Kidney (tissue), 14 donors: ENCODE data around the gene TSPAN14. TPM values are rescaled to one million over a fixed set of nuclear protein-coding genes. Genes with fewer than 3 reads are reported as not detected.
"Not testable (repeated sequence)": the region's sequence is repeated elsewhere in the genome, so short reads cannot be mapped to it uniquely, and the experiment has no call there.

Source experiments
- DNase-seq, 5 donors: peaks; one replicate each; pipeline ENCODE4 v3.0.0-alpha.2; 2013 to 2020
- FAIRE-seq: peaks from 2 replicates; lab custom pipeline; 2012; peaks lifted over from hg19 to GRCh38; lab: Jason Lieb, UNC
- H3K27ac ChIP-seq, 2 donors: one replicate each; pipeline ENCODE4 v1.7.0; 2013; ENCODE audit warnings: low read depth in 2 of 2, low read length in 2 of 2, inconsistent platforms in 1 of 2
- H3K27me3 ChIP-seq: one replicate; pipeline ENCODE4 v1.7.1; 2013; ENCODE audit warnings: low read length, inconsistent platforms; ENCODE audit not compliant: control insufficient read depth, insufficient read depth
- H3K36me3 ChIP-seq, 3 donors: one replicate each; pipeline versions ENCODE4 v1.7.0 to v1.7.1; 2013; ENCODE audit warnings: low read length in 3 of 3, control low read depth in 1 of 3, inconsistent platforms in 1 of 3; ENCODE audit not compliant: insufficient read depth in 3 of 3, control insufficient read depth in 2 of 3
- H3K4me1 ChIP-seq, 3 donors: one replicate each; pipeline versions ENCODE4 v1.7.0 to v1.7.1; 2013; ENCODE audit warnings: low read length in 3 of 3, inconsistent platforms in 1 of 3, low read depth in 1 of 3; ENCODE audit not compliant: control insufficient read depth in 2 of 3, insufficient read depth in 2 of 3
- H3K4me3 ChIP-seq, 3 donors: one replicate each; pipeline versions ENCODE4 v1.7.0 to v1.8.1; 2013; ENCODE audit warnings: low read length in 3 of 3, control low read depth in 1 of 3, inconsistent platforms in 1 of 3
- H3K9ac ChIP-seq, 3 donors: one replicate each; pipeline versions ENCODE4 v1.7.0 to v1.7.1; 2013; ENCODE audit warnings: low read length in 3 of 3, control low read depth in 1 of 3, inconsistent platforms in 1 of 3
- H3K9me3 ChIP-seq, 3 donors: one replicate each; pipeline versions ENCODE4 v1.7.0 to v1.7.1; 2013; ENCODE audit warnings: low read length in 3 of 3, control low read depth in 1 of 3, inconsistent platforms in 1 of 3; ENCODE audit not compliant: control insufficient read depth in 2 of 3, insufficient read depth in 1 of 3
- intact Hi-C: fragments of 100-400 bp; cut with DNase I; formaldehyde crosslinking; loops from one replicate; pipeline ENCODE4 v1.11.1; 2022
- polyA plus RNA-seq: library from polyadenylated mRNA; stranded (reverse); fragments of 350-450 nt; fragmentation: Illumina TruSeq; extraction: RNeasy Lipid Tissue Mini Kit (QIAGEN cat#74804); gene quantifications from one replicate; pipeline ENCODE4 v1.2.3, GENCODE V29; 2014; ENCODE audit warnings: low read depth, low replicate concordance; ENCODE audit not compliant: insufficient read depth
- total RNA-seq: library from RNA; stranded (reverse); fragmentation: NEBNext Ultra II Directional; extraction: Animal tissue kit (Norgen Biotek cat#: 25700); gene quantifications from one replicate; pipeline ENCODE4 v1.2.1, GENCODE V29; 2021
- TF ChIP-seq, protein P1 (sequence below): IDR thresholded peaks from 3 replicates; pipeline ENCODE4 v1.5.1; 2012; ENCODE audit warnings: mild to moderate bottlenecking, moderate library complexity, borderline replicate concordance; ENCODE audit not compliant: insufficient read depth; ENCODE audit errors: extremely low read depth
- donor health status: control.
- donor health status: control.
- donor health status: control.
- donor health status: control.
- donor health status: control.
- donor health status: DM: yes; HTN: yes; CAD: no.
- donor health status: Normal renal cell carcinoma (clear cell type).

TSPAN14 gene
- total and polyA plus RNA-seq, 2 donors from 2014 or later = 36.8 to 183 TPM

GRCh38 chr10:80542053-80542452 lies 87.9 kb downstream of the TSPAN14 start:
- H3K27me3 ChIP-seq = no peaks in the 10 kb centered on the region
- DNase-seq (no peak), FAIRE-seq (no peak)
- H3K9me3 ChIP-seq = no peaks in the 10 kb centered on the region
- intact Hi-C loops = no loop called here
- H3K4me3 ChIP-seq = no peak overlapping the region
- no peaks in the 10 kb centered on the region for H3K4me1 ChIP-seq
- H3K9ac ChIP-seq = no peak overlapping the region
- H3K27ac ChIP-seq = no peak overlapping the region
- no peaks in the 10 kb centered on the region for H3K36me3 ChIP-seq
- TF ChIP-seq, protein P1, sequence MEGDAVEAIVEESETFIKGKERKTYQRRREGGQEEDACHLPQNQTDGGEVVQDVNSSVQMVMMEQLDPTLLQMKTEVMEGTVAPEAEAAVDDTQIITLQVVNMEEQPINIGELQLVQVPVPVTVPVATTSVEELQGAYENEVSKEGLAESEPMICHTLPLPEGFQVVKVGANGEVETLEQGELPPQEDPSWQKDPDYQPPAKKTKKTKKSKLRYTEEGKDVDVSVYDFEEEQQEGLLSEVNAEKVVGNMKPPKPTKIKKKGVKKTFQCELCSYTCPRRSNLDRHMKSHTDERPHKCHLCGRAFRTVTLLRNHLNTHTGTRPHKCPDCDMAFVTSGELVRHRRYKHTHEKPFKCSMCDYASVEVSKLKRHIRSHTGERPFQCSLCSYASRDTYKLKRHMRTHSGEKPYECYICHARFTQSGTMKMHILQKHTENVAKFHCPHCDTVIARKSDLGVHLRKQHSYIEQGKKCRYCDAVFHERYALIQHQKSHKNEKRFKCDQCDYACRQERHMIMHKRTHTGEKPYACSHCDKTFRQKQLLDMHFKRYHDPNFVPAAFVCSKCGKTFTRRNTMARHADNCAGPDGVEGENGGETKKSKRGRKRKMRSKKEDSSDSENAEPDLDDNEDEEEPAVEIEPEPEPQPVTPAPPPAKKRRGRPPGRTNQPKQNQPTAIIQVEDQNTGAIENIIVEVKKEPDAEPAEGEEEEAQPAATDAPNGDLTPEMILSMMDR = no peak

- intact Hi-C loops = no loop called here
- no peak overlapping the region for H3K27ac ChIP-seq
- DNase-seq = no peak
Observed at GRCh38 chr10:80542652-80543318, 88.7 kb downstream of the TSPAN14 start.

GRCh38 chr10:80543319-80543672 lies 89.2 kb downstream of the TSPAN14 start:
- H3K27me3 ChIP-seq, H3K9me3 ChIP-seq, DNase-seq, H3K4me3 ChIP-seq, intact Hi-C loops, FAIRE-seq, H3K4me1 ChIP-seq, H3K27ac ChIP-seq, H3K36me3 ChIP-seq, H3K9ac ChIP-seq: not testable (repeated sequence)

More at GRCh38 chr10:80542652-80543318, 88.7 kb downstream of the TSPAN14 start:
- TF ChIP-seq, protein P1 = no peak
- no peaks in the 10 kb centered on the region for H3K9me3 ChIP-seq
- H3K4me1 ChIP-seq = no peaks in the 10 kb centered on the region
- H3K9ac ChIP-seq = no peak overlapping the region
- H3K27me3 ChIP-seq = no peaks in the 10 kb centered on the region
- H3K36me3 ChIP-seq = no peaks in the 10 kb centered on the region
- no peak for FAIRE-seq
- H3K4me3 ChIP-seq = no peak overlapping the region

GRCh38 chr10:80544316-80544953 lies 90.3 kb downstream of the TSPAN14 start:
- Histone ChIP-seq H3K9ac (no peak overlapping the region), H3K36me3 (no peaks in the 10 kb centered on the region), H3K4me3 (no peak overlapping the region), H3K27ac (no peak overlapping the region), H3K27me3 (no peaks in the 10 kb centered on the region), H3K9me3 (no peaks in the 10 kb centered on the region), H3K4me1 (no peaks in the 10 kb centered on the region)
- intact Hi-C loops = no loop called here
- TF ChIP-seq, protein P1 = no peak
- no peak for DNase-seq
- FAIRE-seq = no peak
